Tibial nerve (tissue), 4 donors: ENCODE data around the gene FAM227B. TPM values are rescaled to one million over a fixed set of nuclear protein-coding genes. Genes with fewer than 3 reads are reported as not detected.
"Not testable (repeated sequence)": the region's sequence is repeated elsewhere in the genome, so short reads cannot be mapped to it uniquely, and the experiment has no call there.

ENCODE experiments used
- DNase-seq, 2 donors: peaks; one replicate each; pipeline ENCODE4 v3.0.0-alpha.2; 2019; ENCODE audit warnings: low spot score in 2 of 2
- H3K27ac ChIP-seq, 4 donors: fragments of 200-600 bp; sonication (generic) in 3 of 4; one replicate each; pipeline ENCODE4 v1.5.1; 2017 to 2019; ENCODE audit warnings: mild to moderate bottlenecking in 1 of 4
- H3K27me3 ChIP-seq, 2 donors: fragments of 200-600 bp; sonication (generic) in 1 of 2; one replicate each; pipeline versions ENCODE4 v1.5.1 to v1.6.0; 2017 to 2019
- H3K36me3 ChIP-seq, 3 donors: fragments of 200-600 bp; sonication (generic); one replicate each; pipeline ENCODE4 v1.5.1; 2018 to 2019
- H3K4me1 ChIP-seq, 4 donors: fragments of 200-600 bp; sonication (generic) in 3 of 4; one replicate each; pipeline ENCODE4 v1.5.1; 2017 to 2019
- H3K4me3 ChIP-seq, 4 donors: fragments of 200-600 bp; sonication (generic) in 3 of 4; one replicate each; pipeline ENCODE4 v1.5.1; 2017 to 2019; ENCODE audit warnings: mild to moderate bottlenecking in 1 of 4, moderate library complexity in 1 of 4
- H3K9me3 ChIP-seq, 4 donors: fragments of 200-600 bp; sonication (generic) in 3 of 4; one replicate each; pipeline ENCODE4 v1.5.1; 2017 to 2019
- EP300 ChIP-seq, 2 donors: sonication (generic); formaldehyde crosslinking; IDR thresholded peaks; one replicate each; pipeline ENCODE4 v1.6.1; 2017; ENCODE audit warnings: antibody characterized with exemption in 2 of 2, mild to moderate bottlenecking in 1 of 2
- POLR2A ChIP-seq, 2 donors: fragments of 450-650 bp; IDR thresholded peaks; one replicate each; pipeline ENCODE4 v1.6.1; 2017; ENCODE audit warnings: antibody characterized with exemption in 2 of 2, mild to moderate bottlenecking in 2 of 2, moderate library complexity in 2 of 2
- WGBS, 2 donors: methylation state at CpG; one replicate each; pipeline ENCODE4 v1.1.5; 2018; 5-methylcytosine and 5-hydroxymethylcytosine counted together
- total RNA-seq, 4 donors: library from RNA; depleted of rRNA; stranded (reverse); fragments of >200 nt; gene quantifications; one replicate each; pipeline ENCODE4 v1.1.0, GENCODE V29; 2016
- TF ChIP-seq, protein P1 (sequence below), 5 experiments: fragments of 200-600 bp in 3 of 5; fragments of 450-650 bp in 2 of 5; sonication (generic) in 3 of 5; IDR thresholded peaks; one replicate each; pipeline ENCODE4 v1.5.1; 2016 to 2019; ENCODE audit warnings: antibody characterized with exemption in 5 of 5, mild to moderate bottlenecking in 3 of 5, moderate library complexity in 2 of 5

Gene FAM227B
- total RNA-seq, 4 donors from 2014 or later: 2.1 to 14.2 (median 7.7) TPM

GRCh38 chr15:49410641-49411040 is 210.0 kb downstream of the FAM227B start:
- TF ChIP-seq, protein P1, sequence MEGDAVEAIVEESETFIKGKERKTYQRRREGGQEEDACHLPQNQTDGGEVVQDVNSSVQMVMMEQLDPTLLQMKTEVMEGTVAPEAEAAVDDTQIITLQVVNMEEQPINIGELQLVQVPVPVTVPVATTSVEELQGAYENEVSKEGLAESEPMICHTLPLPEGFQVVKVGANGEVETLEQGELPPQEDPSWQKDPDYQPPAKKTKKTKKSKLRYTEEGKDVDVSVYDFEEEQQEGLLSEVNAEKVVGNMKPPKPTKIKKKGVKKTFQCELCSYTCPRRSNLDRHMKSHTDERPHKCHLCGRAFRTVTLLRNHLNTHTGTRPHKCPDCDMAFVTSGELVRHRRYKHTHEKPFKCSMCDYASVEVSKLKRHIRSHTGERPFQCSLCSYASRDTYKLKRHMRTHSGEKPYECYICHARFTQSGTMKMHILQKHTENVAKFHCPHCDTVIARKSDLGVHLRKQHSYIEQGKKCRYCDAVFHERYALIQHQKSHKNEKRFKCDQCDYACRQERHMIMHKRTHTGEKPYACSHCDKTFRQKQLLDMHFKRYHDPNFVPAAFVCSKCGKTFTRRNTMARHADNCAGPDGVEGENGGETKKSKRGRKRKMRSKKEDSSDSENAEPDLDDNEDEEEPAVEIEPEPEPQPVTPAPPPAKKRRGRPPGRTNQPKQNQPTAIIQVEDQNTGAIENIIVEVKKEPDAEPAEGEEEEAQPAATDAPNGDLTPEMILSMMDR (IDR thresholded peaks at IDR 0.05): no peak
- TF ChIP-seq POLR2A (IDR thresholded peaks at IDR 0.05) (no peak), EP300 (IDR thresholded peaks at IDR 0.05) (no peak)
- Histone ChIP-seq H3K4me3 (no peak overlapping the region), H3K27ac (no peak overlapping the region), H3K36me3 (no peaks in the 10 kb centered on the region), H3K27me3 (no peaks in the 10 kb centered on the region), H3K4me1 (no peaks in the 10 kb centered on the region), H3K9me3 (no peaks in the 10 kb centered on the region)
- DNase-seq: no peak

DNA sequence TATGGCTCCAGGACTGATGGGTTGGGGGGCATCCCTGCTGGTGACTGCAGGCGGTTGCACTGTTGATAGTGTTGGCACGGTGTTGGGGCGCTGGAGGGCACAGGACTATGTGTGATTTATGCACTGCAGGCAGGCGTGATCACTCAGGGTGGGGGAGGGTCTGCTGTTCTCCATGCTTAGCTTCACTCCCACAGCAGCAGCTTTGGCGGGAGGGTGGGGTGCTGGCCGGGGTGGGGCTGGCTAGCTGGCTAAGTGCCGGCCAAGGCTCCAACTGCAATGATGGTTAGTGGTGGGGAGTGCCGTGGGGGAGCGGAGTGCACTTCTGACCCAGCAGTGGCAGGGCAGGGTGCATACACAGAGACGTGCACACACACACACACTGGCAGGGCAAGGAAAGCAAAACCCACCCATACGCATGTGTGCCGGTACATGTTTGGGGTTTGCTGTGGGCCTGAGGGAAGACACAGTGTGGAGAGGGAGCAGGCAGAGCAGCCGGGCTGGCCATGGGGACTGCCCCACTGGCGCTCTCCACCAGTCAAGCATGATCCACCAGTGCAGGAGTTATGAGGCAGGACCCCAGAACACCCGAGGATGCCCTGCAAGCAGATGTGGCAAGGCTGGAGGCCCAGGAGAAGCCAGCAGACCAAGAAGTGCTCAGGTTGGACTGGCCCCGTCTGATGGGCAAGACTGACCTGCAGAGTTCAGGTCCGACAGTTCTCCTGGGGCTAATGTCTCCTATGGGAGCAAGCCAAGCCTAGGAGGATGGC is 214.1 kb downstream of the FAM227B start:
- H3K4me1 ChIP-seq: no peaks in the 10 kb centered on the region
- no peaks in the 10 kb centered on the region for H3K27me3 ChIP-seq
- 91 to 93% methylated on average over 16 to 17 of the region's 17 CpGs for WGBS, 2 donors
- TF ChIP-seq, protein P1 (IDR thresholded peaks at IDR 0.05): no peak
- TF ChIP-seq POLR2A (IDR thresholded peaks at IDR 0.05) (no peak), EP300 (IDR thresholded peaks at IDR 0.05) (no peak)
- no peaks in the 10 kb centered on the region for H3K9me3 ChIP-seq
- H3K4me3 ChIP-seq: no peak overlapping the region
- H3K36me3 ChIP-seq: no peaks in the 10 kb centered on the region
- no peak overlapping the region for H3K27ac ChIP-seq
- no peak for DNase-seq

DNA sequence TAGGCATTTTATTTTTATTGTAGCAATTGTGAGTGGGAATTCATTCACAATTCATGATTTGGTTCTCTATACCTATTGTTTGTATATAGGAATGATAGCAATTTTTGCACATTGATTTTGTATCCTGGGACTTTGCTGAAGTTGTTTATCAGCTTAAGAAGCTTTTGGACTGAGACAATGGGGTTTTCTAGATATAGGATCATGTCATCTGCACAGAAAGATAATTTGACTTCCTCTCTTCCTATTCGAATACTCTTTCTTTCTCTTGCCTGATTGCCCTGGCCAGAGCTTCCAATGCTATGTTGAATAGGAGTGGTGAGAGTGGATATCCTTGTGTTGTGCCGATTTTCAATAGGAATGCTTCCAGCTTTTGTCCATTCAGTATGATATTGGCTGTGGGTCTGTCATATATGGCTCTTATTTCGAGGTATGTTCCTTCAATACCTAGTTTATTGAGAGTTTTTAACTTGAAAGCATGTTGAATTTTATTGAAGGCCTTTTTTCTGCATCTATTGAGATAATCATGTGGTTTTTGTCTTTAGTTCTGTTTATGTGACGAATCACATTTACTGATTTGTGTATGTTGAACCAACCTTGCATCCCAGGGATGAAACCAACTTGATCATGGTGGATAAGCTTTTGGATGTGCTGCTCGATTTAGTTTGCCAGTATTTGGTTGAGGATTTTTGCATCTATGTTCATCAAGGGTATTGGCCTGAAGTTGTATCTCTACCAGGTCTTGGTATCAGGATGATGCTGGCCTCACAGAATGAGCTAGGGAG is 217.9 kb downstream of the FAM227B start:
- not testable (repeated sequence) for H3K36me3 ChIP-seq, H3K27me3 ChIP-seq, H3K27ac ChIP-seq, H3K9me3 ChIP-seq, DNase-seq, H3K4me3 ChIP-seq, H3K4me1 ChIP-seq
- WGBS, 2 donors: 91 to 94% methylated on average over 5 of the region's 5 CpGs

DNA sequence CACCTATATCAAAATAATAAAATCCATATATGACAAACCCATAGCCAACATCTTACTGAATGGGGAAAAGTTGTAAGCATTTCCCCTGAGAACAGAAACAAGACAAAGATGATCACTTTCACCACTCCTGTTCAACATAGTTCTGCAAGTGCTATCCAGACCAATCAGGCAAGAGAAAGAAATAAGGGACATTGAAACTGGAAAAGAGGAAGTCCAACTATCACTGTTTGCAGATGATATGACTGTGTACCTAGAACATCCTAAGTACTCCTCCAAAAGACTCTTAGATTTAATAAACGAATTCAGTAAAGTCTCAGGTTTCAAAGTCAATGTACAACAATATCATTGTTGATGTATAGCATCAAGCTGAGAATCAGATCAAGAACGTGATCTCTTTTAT is 233.1 kb downstream of the FAM227B start:
- no peaks in the 10 kb centered on the region for H3K4me1 ChIP-seq
- no peak for DNase-seq
- no peaks in the 10 kb centered on the region for H3K36me3 ChIP-seq
- H3K27me3 ChIP-seq: no peaks in the 10 kb centered on the region
- H3K4me3 ChIP-seq: no peak overlapping the region
- WGBS, 2 donors: 87 to 89% methylated on average over 2 of the region's 2 CpGs
- H3K9me3 ChIP-seq: no peaks in the 10 kb centered on the region
- TF ChIP-seq POLR2A (IDR thresholded peaks at IDR 0.05) (no peak), EP300 (IDR thresholded peaks at IDR 0.05) (no peak)
- TF ChIP-seq, protein P1 (IDR thresholded peaks at IDR 0.05): no peak
- H3K27ac ChIP-seq: no peak overlapping the region

DNA sequence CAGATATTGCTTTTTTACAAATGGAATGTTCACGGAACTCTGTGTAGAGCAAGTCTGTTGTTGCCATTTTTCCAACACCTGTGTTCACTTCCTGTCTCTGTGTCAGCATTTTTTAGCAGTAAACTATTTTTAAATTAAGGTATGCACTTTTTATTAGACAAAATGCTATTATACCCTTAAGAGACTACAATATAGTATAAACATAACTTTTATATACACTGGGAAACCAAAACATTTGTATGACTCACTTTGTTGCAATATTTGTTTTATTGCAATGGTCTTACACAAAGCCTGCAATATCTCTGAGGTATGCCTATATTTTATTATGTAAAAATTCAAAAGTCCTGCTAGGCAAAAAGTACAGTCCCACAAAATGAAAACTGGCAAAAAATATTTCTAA is 237.4 kb downstream of the FAM227B start:
- WGBS, 2 donors: 71 to 84% methylated on average over 1 of the region's 1 CpG
- Histone ChIP-seq H3K27me3 (no peaks in the 10 kb centered on the region), H3K4me3 (no peak overlapping the region), H3K9me3 (no peaks in the 10 kb centered on the region), H3K4me1 (no peaks in the 10 kb centered on the region), H3K27ac (no peak overlapping the region), H3K36me3 (no peaks in the 10 kb centered on the region)
- TF ChIP-seq, protein P1 (IDR thresholded peaks at IDR 0.05): no peak
- TF ChIP-seq POLR2A (IDR thresholded peaks at IDR 0.05) (no peak), EP300 (IDR thresholded peaks at IDR 0.05) (no peak)
- no peak for DNase-seq
